ENCODE measurements around the gene BANF1. TPM values are rescaled to one million over a fixed set of nuclear protein-coding genes. Genes with fewer than 3 reads are reported as not detected.

BANF1 gene
- total and polyA plus RNA-seq, 2 of the 13 experiments (the other 11 are each of a cell fraction or from before 2014, with no cell fraction given) = 40.5 to 86.5 TPM

GRCh38 chr11:66001942-66002647, at the start of gene BANF1, which contains the start of gene EIF1AD (continued):
- TF ChIP-seq, protein P1, sequence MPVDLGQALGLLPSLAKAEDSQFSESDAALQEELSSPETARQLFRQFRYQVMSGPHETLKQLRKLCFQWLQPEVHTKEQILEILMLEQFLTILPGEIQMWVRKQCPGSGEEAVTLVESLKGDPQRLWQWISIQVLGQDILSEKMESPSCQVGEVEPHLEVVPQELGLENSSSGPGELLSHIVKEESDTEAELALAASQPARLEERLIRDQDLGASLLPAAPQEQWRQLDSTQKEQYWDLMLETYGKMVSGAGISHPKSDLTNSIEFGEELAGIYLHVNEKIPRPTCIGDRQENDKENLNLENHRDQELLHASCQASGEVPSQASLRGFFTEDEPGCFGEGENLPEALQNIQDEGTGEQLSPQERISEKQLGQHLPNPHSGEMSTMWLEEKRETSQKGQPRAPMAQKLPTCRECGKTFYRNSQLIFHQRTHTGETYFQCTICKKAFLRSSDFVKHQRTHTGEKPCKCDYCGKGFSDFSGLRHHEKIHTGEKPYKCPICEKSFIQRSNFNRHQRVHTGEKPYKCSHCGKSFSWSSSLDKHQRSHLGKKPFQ (CRISPR knock-in tag; IDR thresholded peaks at IDR 0.05; ENCODE audit: insufficient replicate concordance) = peak; percentile 68
- TF ChIP-seq MTERF4 (CRISPR knock-in tag; IDR thresholded peaks at IDR 0.05) = peak; percentile 46; the same call in 1 of the 2 replicates
- TF ChIP-seq ZSCAN20 (CRISPR knock-in tag; IDR thresholded peaks at IDR 0.05; ENCODE audit: borderline replicate concordance) = no peak
- TF ChIP-seq NFATC3 (CRISPR knock-in tag; IDR thresholded peaks at IDR 0.05) = peak; percentile 79; the same call in 1 of the 2 replicates
- peak; percentile 87 for TF ChIP-seq SP5 (CRISPR knock-in tag; IDR thresholded peaks at IDR 0.05; ENCODE audit: borderline replicate concordance, low read depth)
- TF ChIP-seq MED1 (CRISPR knock-in tag; IDR thresholded peaks at IDR 0.05) = peak; percentile 75
- TF ChIP-seq CBX1 (IDR thresholded peaks at IDR 0.05; ENCODE audit: low read depth) = peak; percentile 74
- TF ChIP-seq FOXP1 (IDR thresholded peaks at IDR 0.05) = no peak
- 0 out of 2 replicates have a peak, but pooled peaks have one; percentile 50 for TF ChIP-seq FOXP1 (CRISPR knock-in tag; IDR thresholded peaks at IDR 0.05)
- peak; percentile 63; the same call in 1 of the 2 replicates for TF ChIP-seq ZNF30 (CRISPR knock-in tag; IDR thresholded peaks at IDR 0.05)
- TF ChIP-seq, protein P2, sequence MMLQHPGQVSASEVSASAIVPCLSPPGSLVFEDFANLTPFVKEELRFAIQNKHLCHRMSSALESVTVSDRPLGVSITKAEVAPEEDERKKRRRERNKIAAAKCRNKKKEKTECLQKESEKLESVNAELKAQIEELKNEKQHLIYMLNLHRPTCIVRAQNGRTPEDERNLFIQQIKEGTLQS (CRISPR knock-in tag; IDR thresholded peaks at IDR 0.05) = peak; percentile 48
- TF ChIP-seq, protein P3, sequence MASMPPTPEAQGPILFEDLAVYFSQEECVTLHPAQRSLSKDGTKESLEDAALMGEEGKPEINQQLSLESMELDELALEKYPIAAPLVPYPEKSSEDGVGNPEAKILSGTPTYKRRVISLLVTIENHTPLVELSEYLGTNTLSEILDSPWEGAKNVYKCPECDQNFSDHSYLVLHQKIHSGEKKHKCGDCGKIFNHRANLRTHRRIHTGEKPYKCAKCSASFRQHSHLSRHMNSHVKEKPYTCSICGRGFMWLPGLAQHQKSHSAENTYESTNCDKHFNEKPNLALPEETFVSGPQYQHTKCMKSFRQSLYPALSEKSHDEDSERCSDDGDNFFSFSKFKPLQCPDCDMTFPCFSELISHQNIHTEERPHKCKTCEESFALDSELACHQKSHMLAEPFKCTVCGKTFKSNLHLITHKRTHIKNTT (CRISPR knock-in tag; IDR thresholded peaks at IDR 0.05) = no peak
- TF ChIP-seq CSRNP2 (CRISPR knock-in tag; conservative IDR thresholded peaks at IDR 0.05; ENCODE audit: low read depth) = 0 out of 2 replicates have a peak, but pooled peaks have one; percentile 51
- TF ChIP-seq TBL1XR1 (IDR thresholded peaks at IDR 0.05; ENCODE audit: borderline replicate concordance, low read length, partially characterized antibody) = peak; percentile 76
- no peak for TF ChIP-seq THYN1 (CRISPR knock-in tag; IDR thresholded peaks at IDR 0.05; ENCODE audit: borderline replicate concordance, low read depth)
- 0 out of 2 replicates have a peak, but pooled peaks have one; percentile 39 for TF ChIP-seq ZNF337 (CRISPR knock-in tag; IDR thresholded peaks at IDR 0.05; ENCODE audit: borderline replicate concordance, low read depth)
- 0 out of 2 replicates have a peak, but pooled peaks have one; percentile 53 for TF ChIP-seq DNMT3B (CRISPR knock-in tag; conservative IDR thresholded peaks at IDR 0.05)
- no peak for TF ChIP-seq TCF7L2 (IDR thresholded peaks at IDR 0.05; ENCODE audit: low read depth, low read length)
- TF ChIP-seq ZBTB33 (CRISPR knock-in tag; IDR thresholded peaks at IDR 0.05) = peak; percentile 61
- no peak for TF ChIP-seq ZC3H13 (CRISPR knock-in tag; IDR thresholded peaks at IDR 0.05)
- peak; percentile 59 for TF ChIP-seq SRSF1 (optimal IDR thresholded peaks at IDR 0.05; ENCODE audit: low read depth, low read length)
- 0 out of 2 replicates have a peak, but pooled peaks have one; percentile 48 for TF ChIP-seq KLF13 (CRISPR knock-in tag; IDR thresholded peaks at IDR 0.05)

Data from HepG2 (cell line).